K562 (cell line): ENCODE results near the gene OR2AT4. TPM values are rescaled to one million over a fixed set of nuclear protein-coding genes. Genes with fewer than 3 reads are reported as not detected.
A peak's percentile ranks its signal among the peaks of the same experiment; 100 is the strongest.

Experiments
- FOSL1 ChIP-seq: fragments of 200-800 bp; sonication (Bioruptor generic); conservative IDR thresholded peaks from 2 replicates; pipeline ENCODE4 v1.6.1; 2016; ENCODE audit warnings: missing genetic modification characterization, missing compliant biosample characterization
- MAZ ChIP-seq, 2 experiments: fragments of 450-650 bp in 1 of 2; sonication (generic) in 1 of 2; formaldehyde crosslinking; IDR thresholded peaks in 1 of 2; conservative IDR thresholded peaks in 1 of 2; 2 replicates each; pipeline versions ENCODE4 v1.4.0 to v1.5.0; 2020; ENCODE audit warnings: mild to moderate bottlenecking in 1 of 2, missing genetic modification reagents in 1 of 2
- MLX ChIP-seq, 2 experiments: fragments of 450-650 bp in 1 of 2; sonication (generic) in 1 of 2; formaldehyde crosslinking; conservative IDR thresholded peaks; 2 replicates each; pipeline versions ENCODE4 v1.4.0 to v1.8.1; 2020 to 2022; ENCODE audit warnings: mild to moderate bottlenecking in 1 of 2, missing genetic modification reagents in 1 of 2
- MNT ChIP-seq, 2 experiments: fragments of 450-650 bp; conservative IDR thresholded peaks; 2 replicates each; pipeline ENCODE4 v1.6.1; 2017; ENCODE audit warnings: mild to moderate bottlenecking in 2 of 2, moderate library complexity in 2 of 2
- USF1 ChIP-seq: sonication (generic); formaldehyde crosslinking; IDR thresholded peaks from 2 replicates; pipeline ENCODE4 v1.9.0; 2022; ENCODE audit warnings: mild to moderate bottlenecking, missing genetic modification reagents
- ZNF274 ChIP-seq: IDR thresholded peaks from 2 replicates; pipeline ENCODE4 v1.6.1; 2011; ENCODE audit warnings: low read depth, mild to moderate bottlenecking, low read length, moderate library complexity, borderline replicate concordance
- ZNF318 ChIP-seq, 2 experiments: fragments of 450-650 bp; IDR thresholded peaks; 2 replicates each; pipeline ENCODE4 v1.6.1; 2016; ENCODE audit warnings: mild to moderate bottlenecking in 2 of 2, borderline replicate concordance in 1 of 2, low read depth in 1 of 2, moderate library complexity in 1 of 2
- ZNF639 ChIP-seq, 2 experiments: fragments of 200-800 bp in 1 of 2; sonication (Bioruptor generic) in 1 of 2; sonication (generic) in 1 of 2; formaldehyde crosslinking in 1 of 2; IDR thresholded peaks in 1 of 2; conservative IDR thresholded peaks in 1 of 2; 2 replicates each; pipeline versions ENCODE4 v1.5.0 to v1.6.1; 2016 to 2020; ENCODE audit warnings: missing compliant biosample characterization in 1 of 2, missing genetic modification characterization in 1 of 2, missing genetic modification reagents in 1 of 2
- ZNF644 ChIP-seq: fragments of 200-800 bp; sonication (Bioruptor generic); IDR thresholded peaks from 2 replicates; pipeline ENCODE4 v1.6.1; 2016; ENCODE audit warnings: low read depth, missing genetic modification characterization, missing compliant biosample characterization
- ZNF655 ChIP-seq: fragments of 250-450 bp; sonication (Bioruptor Pico); IDR thresholded peaks from 2 replicates; pipeline ENCODE4 v1.5.0; 2021
- polyA plus RNA-seq, 8 experiments: library from polyadenylated mRNA; depleted of rRNA in 4 of 8; stranded (reverse) in 5 of 8; unstranded in 3 of 8; fragments of >200 nt; fragmentation: Nextera tagmentation in 2 of 8; fragmentation: Illumina TruSeq in 1 of 8; extraction: Ambion mirVana in 2 of 8; extraction: Trizol in 1 of 8; gene quantifications; 2 replicates each; pipeline versions ENCODE4 v1.2.1 to v1.2.3, GENCODE V29; 2011 to 2014; ENCODE audit warnings: inconsistent platforms in 1 of 8, missing spikeins in 1 of 8
- total RNA-seq, 7 experiments: library from RNA; depleted of rRNA in 6 of 7; stranded (reverse); fragments of >200 nt in 6 of 7; fragmentation: Illumina TruSeq in 2 of 7; extraction: Trizol in 2 of 7; gene quantifications; 2 replicates each; pipeline versions ENCODE4 v1.2.1 to v1.2.3, GENCODE V29; 2011 to 2021; ENCODE audit warnings: low replicate concordance in 1 of 7

Gene OR2AT4
- total and polyA plus RNA-seq, 9 of the 15 experiments (the other 6 are each of a cell fraction or from before 2014, with no cell fraction given) = 0.86 to 3.1 (median 2.0) TPM

GRCh38 chr11:75142714-75143419 lies 46.2 kb upstream of the OR2AT4 start (continued):
- TF ChIP-seq ZNF318 (IDR thresholded peaks at IDR 0.05; ENCODE audit: borderline replicate concordance in 1 of 2, low read depth in 1 of 2) (0 out of 4 replicates have a peak, but pooled peaks of 1 of the 2 experiments have one; percentile 30), USF1 (CRISPR knock-in tag) (peak; percentile 88), MNT (conservative IDR thresholded peaks at IDR 0.05) (peak; percentile 88 to 91), ZNF644 (tag) (no peak), MAZ (CRISPR knock-in tag; conservative IDR thresholded peaks at IDR 0.05 in 1 of 2, IDR thresholded peaks at IDR 0.05 in 1 of 2) (peak; percentile 18 to 41; a peak in 1 of 4 replicates), ZNF639 (CRISPR knock-in tag; conservative IDR thresholded peaks at IDR 0.05 in 1 of 2, IDR thresholded peaks at IDR 0.05 in 1 of 2) (no peak), FOSL1 (tag) (peak; percentile 96), ZNF274 (no peak), ZNF655 (CRISPR knock-in tag) (no peak), MLX (CRISPR knock-in tag; conservative IDR thresholded peaks at IDR 0.05) (no peak)
